ENCODE measurements around the gene CUEDC1.

Gene CUEDC1

GRCh38 chr17:57874434-57875289, 80.5 kb downstream of the CUEDC1 start:
- DNase-seq, result peak; percentile 52

- no peak for DNase-seq
Measured at GRCh38 chr17:57874058-57874419, 81.2 kb downstream of the CUEDC1 start.

- no peak for DNase-seq
Measured at GRCh38 chr17:57873261-57874057, 81.8 kb downstream of the CUEDC1 start.

- no peak for DNase-seq
Measured at GRCh38 chr17:57872536-57872935, 82.7 kb downstream of the CUEDC1 start.

- no peak for DNase-seq
Measured at GRCh38 chr17:57871863-57872262, 83.3 kb downstream of the CUEDC1 start.

GRCh38 chr17:57871155-57871554, 84.1 kb downstream of the CUEDC1 start:
- no peak for DNase-seq

GRCh38 chr17:57870283-57870635, 85.0 kb downstream of the CUEDC1 start:
- no peak for DNase-seq

GRCh38 chr17:57869617-57870282, 85.5 kb downstream of the CUEDC1 start:
- DNase-seq, result no peak

GRCh38 chr17:57868910-57869616, 86.1 kb downstream of the CUEDC1 start:
- DNase-seq, result peak; percentile 21

- DNase-seq, result peak; percentile 85
Measured at GRCh38 chr17:57868007-57868909, 87.0 kb downstream of the CUEDC1 start.

GRCh38 chr17:57867126-57867525, 88.1 kb downstream of the CUEDC1 start:
- DNase-seq, result no peak

GRCh38 chr17:57866723-57867122, 88.5 kb downstream of the CUEDC1 start:
- no peak for DNase-seq

GRCh38 chr17:57866319-57866718, 88.9 kb downstream of the CUEDC1 start:
- no peak for DNase-seq

GRCh38 chr17:57864273-57864672, 90.9 kb downstream of the CUEDC1 start:
- no peak for DNase-seq

GRCh38 chr17:57862694-57863667, 92.2 kb downstream of the CUEDC1 start:
- DNase-seq, result no peak

GRCh38 chr17:57861790-57862693, 93.2 kb downstream of the CUEDC1 start:
- peak; percentile 32 for DNase-seq

- peak; percentile 84 for DNase-seq
Measured at GRCh38 chr17:57861000-57861789, 94.0 kb downstream of the CUEDC1 start.

- DNase-seq, result no peak
Measured at GRCh38 chr17:57860414-57860999, 94.7 kb downstream of the CUEDC1 start.

All from suppressor macrophage treated with lipopolysaccharide for 4 hours (primary cell).